Sigmoid colon (tissue), 7 donors: Measurements from ENCODE around the gene KATNAL1. TPM values are rescaled to one million over a fixed set of nuclear protein-coding genes. Genes with fewer than 3 reads are reported as not detected.

Experiments used
- DNase-seq: peaks from one replicate; pipeline ENCODE4 v3.0.0-alpha.2; 2019
- H3K27ac ChIP-seq, 4 donors: fragments of 200-600 bp; sonication (generic); one replicate each; pipeline ENCODE4 v1.5.1; 2016 to 2019; ENCODE audit warnings: mild to moderate bottlenecking in 1 of 4
- H3K27me3 ChIP-seq, 3 donors: fragments of 200-600 bp; sonication (generic); one replicate each; pipeline ENCODE4 v1.5.1; 2019; ENCODE audit warnings: mild to moderate bottlenecking in 1 of 3
- H3K36me3 ChIP-seq, 4 donors: fragments of 200-600 bp; sonication (generic); one replicate each; pipeline ENCODE4 v1.5.1; 2016 to 2019
- H3K4me1 ChIP-seq, 4 donors: fragments of 200-600 bp; sonication (generic); one replicate each; pipeline ENCODE4 v1.5.1; 2017 to 2019
- H3K4me3 ChIP-seq, 4 donors: fragments of 200-600 bp; sonication (generic); one replicate each; pipeline ENCODE4 v1.5.1; 2017 to 2019; ENCODE audit warnings: mild to moderate bottlenecking in 2 of 4, moderate library complexity in 1 of 4
- H3K9me3 ChIP-seq, 4 donors: fragments of 200-600 bp in 3 of 4; sonication (generic) in 3 of 4; one replicate each; pipeline versions ENCODE4 v1.5.1 to v1.6.1; 2013 to 2019
- EP300 ChIP-seq, 4 donors: sonication (generic); formaldehyde crosslinking; IDR thresholded peaks; one replicate each; pipeline ENCODE4 v1.6.1; 2017; ENCODE audit warnings: antibody characterized with exemption in 4 of 4
- POLR2A ChIP-seq, 2 donors: fragments of 450-650 bp; IDR thresholded peaks; one replicate each; pipeline ENCODE4 v1.6.1; 2016; ENCODE audit warnings: antibody characterized with exemption in 2 of 2, mild to moderate bottlenecking in 2 of 2, moderate library complexity in 2 of 2
- POLR2AphosphoS5 ChIP-seq, 4 donors: sonication (generic); formaldehyde crosslinking; IDR thresholded peaks; one replicate each; pipeline ENCODE4 v1.6.1; 2017; ENCODE audit warnings: antibody characterized with exemption in 4 of 4
- WGBS, 2 donors: extraction: QIAGEN DNeasy Blood & Tissue Kit; methylation state at CpG; one replicate each; pipeline ENCODE4 v1.1.7; 2013; 5-methylcytosine and 5-hydroxymethylcytosine counted together
- intact Hi-C: fragments of 100-400 bp; cut with DNase I; formaldehyde crosslinking; loops from one replicate; pipeline ENCODE4 v1.15.1; 2023
- polyA plus RNA-seq, 3 donors: library from polyadenylated mRNA; stranded (reverse); fragments of 200-250 nt; gene quantifications; one replicate each; pipeline ENCODE4 v1.2.3, GENCODE V29; 2013
- total RNA-seq, 4 donors: library from RNA; depleted of rRNA; stranded (reverse); fragments of >200 nt; gene quantifications; one replicate each; pipeline ENCODE4 v1.1.0, GENCODE V29; 2016
- TF ChIP-seq, protein P1 (sequence below), 4 experiments: fragments of 450-650 bp in 3 of 4; fragments of 200-600 bp in 1 of 4; IDR thresholded peaks; one replicate each; pipeline ENCODE4 v1.5.1; 2016 to 2019; ENCODE audit warnings: antibody characterized with exemption in 4 of 4, mild to moderate bottlenecking in 3 of 4, moderate library complexity in 2 of 4
- donor health status: healthy with polysubstance abuse.
- donor health status: Bipolar disorder and iron deficiency.
- donor health status: healthy.

Gene KATNAL1
- total and polyA plus RNA-seq, 7 donors: 0.92 to 51.2 (median 31.9) TPM

DNA sequence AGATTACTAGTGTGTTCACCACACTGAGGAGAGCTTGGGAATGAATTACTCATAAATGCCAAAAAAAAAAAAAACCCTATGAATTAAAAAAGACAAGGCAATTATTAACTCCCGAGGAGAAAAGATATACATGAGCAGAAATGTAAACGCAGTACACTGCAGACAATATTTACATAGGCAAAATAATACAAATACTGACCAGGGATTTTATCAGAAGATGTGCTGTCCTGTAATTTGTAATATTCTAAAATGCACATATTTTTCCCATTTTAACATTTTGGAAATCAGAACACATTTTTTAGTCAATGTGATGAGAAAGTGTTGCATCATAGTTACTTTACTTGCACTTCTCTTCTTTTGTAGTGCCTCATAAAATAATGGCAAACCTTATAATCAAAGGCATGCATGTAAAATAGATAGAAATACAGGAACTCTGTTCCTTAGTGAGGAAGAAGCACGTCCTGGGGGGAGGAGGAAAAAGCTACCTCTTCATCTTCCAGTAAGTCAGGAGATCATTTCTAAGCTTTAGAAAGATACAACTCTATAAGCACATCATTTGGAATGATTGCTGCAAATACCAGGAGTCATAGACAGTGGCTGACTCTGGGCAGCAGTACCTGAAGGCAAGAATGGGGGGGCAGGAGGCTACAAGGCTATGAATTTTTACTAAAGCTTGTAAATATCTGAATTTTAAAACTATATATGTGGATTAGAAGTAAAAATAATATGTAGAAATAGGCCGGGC, 46.3 kb upstream of the KATNAL1 start:
- TF ChIP-seq POLR2AphosphoS5 (IDR thresholded peaks at IDR 0.05) (no peak), EP300 (IDR thresholded peaks at IDR 0.05) (no peak), POLR2A (IDR thresholded peaks at IDR 0.05) (no peak)
- TF ChIP-seq, protein P1, sequence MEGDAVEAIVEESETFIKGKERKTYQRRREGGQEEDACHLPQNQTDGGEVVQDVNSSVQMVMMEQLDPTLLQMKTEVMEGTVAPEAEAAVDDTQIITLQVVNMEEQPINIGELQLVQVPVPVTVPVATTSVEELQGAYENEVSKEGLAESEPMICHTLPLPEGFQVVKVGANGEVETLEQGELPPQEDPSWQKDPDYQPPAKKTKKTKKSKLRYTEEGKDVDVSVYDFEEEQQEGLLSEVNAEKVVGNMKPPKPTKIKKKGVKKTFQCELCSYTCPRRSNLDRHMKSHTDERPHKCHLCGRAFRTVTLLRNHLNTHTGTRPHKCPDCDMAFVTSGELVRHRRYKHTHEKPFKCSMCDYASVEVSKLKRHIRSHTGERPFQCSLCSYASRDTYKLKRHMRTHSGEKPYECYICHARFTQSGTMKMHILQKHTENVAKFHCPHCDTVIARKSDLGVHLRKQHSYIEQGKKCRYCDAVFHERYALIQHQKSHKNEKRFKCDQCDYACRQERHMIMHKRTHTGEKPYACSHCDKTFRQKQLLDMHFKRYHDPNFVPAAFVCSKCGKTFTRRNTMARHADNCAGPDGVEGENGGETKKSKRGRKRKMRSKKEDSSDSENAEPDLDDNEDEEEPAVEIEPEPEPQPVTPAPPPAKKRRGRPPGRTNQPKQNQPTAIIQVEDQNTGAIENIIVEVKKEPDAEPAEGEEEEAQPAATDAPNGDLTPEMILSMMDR (IDR thresholded peaks at IDR 0.05): no peak
- Histone ChIP-seq H3K36me3 (no peaks in the 10 kb centered on the region), H3K4me1 (no peaks in the 10 kb centered on the region), H3K4me3 (no peak overlapping the region), H3K9me3 (no peaks in the 10 kb centered on the region), H3K27me3 (no peaks in the 10 kb centered on the region), H3K27ac (no peak overlapping the region)
- intact Hi-C loops: no loop called here
- WGBS, 2 donors: 88 to 91% methylated on average over 4 of the region's 4 CpGs
- no peak for DNase-seq

DNA sequence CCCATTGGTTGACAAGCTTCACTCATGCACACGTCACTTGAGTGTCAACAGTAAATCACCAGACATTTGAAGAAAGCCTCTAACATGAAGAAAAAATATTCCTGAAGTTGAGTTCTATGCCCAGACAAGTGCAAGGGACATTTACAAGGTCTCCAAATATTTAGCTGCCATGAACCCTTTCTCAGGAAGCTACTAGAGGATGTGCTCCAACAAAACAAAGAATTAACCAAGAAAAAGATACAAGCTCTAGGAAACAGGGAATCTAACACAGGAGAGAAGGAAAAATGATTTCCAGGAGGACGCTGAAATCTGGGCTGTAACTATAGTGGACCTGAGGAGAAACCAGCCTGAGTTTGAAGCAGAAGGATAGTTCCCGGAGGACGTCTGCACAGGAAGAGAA, 45.7 kb upstream of the KATNAL1 start:
- DNase-seq: no peak
- TF ChIP-seq, protein P1 (IDR thresholded peaks at IDR 0.05): no peak
- TF ChIP-seq EP300 (IDR thresholded peaks at IDR 0.05) (no peak), POLR2AphosphoS5 (IDR thresholded peaks at IDR 0.05) (no peak), POLR2A (IDR thresholded peaks at IDR 0.05) (no peak)
- H3K4me3 ChIP-seq: no peak overlapping the region
- 96% methylated on average over 4 of the region's 4 CpGs for WGBS, 2 donors
- H3K36me3 ChIP-seq: no peaks in the 10 kb centered on the region
- no peaks in the 10 kb centered on the region for H3K27me3 ChIP-seq
- intact Hi-C loops: no loop called here
- no peaks in the 10 kb centered on the region for H3K4me1 ChIP-seq
- H3K9me3 ChIP-seq: no peaks in the 10 kb centered on the region
- H3K27ac ChIP-seq: no peak overlapping the region

DNA sequence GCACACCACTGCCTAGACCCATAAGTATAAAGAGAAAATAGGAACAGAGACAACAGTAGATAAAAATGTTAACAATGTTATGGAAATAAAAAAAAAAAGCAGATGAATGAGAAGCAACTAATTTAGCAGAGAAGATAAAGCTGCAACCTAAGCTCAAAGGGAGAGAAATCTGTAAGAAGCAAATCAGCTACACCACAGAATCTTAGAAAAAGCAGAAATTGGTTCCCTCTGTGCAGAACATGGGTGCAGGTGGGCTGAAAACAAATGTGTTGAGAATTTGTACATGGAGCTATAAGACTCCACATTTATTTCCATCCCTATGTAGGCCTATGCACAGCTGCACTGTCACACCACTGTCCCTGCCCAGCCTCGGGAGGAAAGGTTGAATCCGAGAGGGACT, 44.8 kb upstream of the KATNAL1 start:
- intact Hi-C loops: no loop called here
- DNase-seq: no peak
- TF ChIP-seq, protein P1 (IDR thresholded peaks at IDR 0.05): no peak
- TF ChIP-seq POLR2AphosphoS5 (IDR thresholded peaks at IDR 0.05) (no peak), POLR2A (IDR thresholded peaks at IDR 0.05) (no peak), EP300 (IDR thresholded peaks at IDR 0.05) (no peak)
- no peak overlapping the region for H3K27ac ChIP-seq
- H3K4me3 ChIP-seq: no peak overlapping the region
- no peaks in the 10 kb centered on the region for H3K36me3 ChIP-seq
- no peaks in the 10 kb centered on the region for H3K27me3 ChIP-seq
- H3K4me1 ChIP-seq: no peaks in the 10 kb centered on the region
- H3K9me3 ChIP-seq: no peaks in the 10 kb centered on the region
- WGBS, 2 donors: 94 to 99% methylated on average over 2 of the region's 2 CpGs

DNA sequence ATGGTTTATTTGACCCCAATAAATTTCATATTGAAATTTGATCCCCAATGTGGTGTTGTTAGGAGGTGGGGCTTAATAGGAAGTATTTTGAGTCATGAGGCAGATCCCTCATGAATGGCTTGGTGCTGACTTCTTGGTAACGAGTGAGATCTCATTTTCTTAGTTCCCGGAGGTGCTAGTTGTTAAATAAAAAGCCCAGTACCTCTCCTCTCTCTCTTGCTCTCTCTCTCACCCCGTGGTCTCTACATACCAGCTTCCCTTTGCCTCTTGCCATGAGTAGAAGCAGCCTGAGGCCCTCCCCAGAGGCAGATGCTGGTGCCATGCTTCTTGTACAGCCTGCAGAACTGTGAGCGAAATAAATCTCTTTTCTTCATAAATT, 39.4 kb upstream of the KATNAL1 start:
- TF ChIP-seq, protein P1 (IDR thresholded peaks at IDR 0.05): no peak
- TF ChIP-seq POLR2AphosphoS5 (IDR thresholded peaks at IDR 0.05) (no peak), EP300 (IDR thresholded peaks at IDR 0.05) (no peak), POLR2A (IDR thresholded peaks at IDR 0.05) (no peak)
- Histone ChIP-seq H3K36me3 (no peaks in the 10 kb centered on the region), H3K4me1 (peaks cover 0 to 19% (median 14%) of the 10 kb centered on the region in 4 donors), H3K27ac (peak overlapping the region in 3 of 4 donors; percentile 34 to 61 (median 58)), H3K9me3 (no peaks in the 10 kb centered on the region), H3K4me3 (no peak overlapping the region), H3K27me3 (no peaks in the 10 kb centered on the region)
- no peak for DNase-seq
- WGBS, 2 donors: 65 to 81% methylated on average over 4 of the region's 4 CpGs
- intact Hi-C loops: no loop called here
